ENCODE data around the gene MUC12.

MUC12 gene

DNA sequence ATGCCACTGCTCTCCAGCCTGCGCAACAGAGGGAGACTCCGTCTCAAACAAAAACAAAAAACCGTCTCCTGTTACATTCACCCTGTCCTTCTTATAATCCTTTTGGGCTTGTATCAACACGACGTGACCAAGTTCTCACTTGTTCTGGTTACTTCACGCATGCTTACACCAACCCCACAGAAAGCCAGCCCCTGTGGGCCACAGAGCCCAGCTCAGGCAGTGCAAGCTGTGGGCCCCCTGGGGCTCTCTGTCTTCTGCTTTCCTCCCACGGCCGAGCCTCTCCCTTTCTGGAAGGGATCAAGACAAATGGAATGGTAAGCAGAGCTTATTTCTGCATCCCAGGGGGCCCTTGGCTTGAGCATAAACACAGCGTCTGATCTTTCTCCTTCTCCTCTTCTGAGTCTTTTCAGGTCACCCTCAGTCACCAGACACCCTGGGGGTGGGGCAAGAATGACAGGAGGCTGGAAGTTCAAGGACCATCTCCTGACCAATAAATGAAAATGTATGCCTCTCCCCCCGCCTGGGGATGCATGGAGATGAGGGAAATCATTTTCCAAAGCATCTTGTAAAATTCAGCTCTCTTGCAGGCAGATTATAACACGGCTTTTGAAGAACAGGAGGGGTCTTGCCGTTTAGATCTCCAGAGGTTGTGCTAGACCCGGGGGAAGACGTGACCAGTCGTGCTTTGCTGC lies 96.9 kb downstream of the MUC12 start:
- DNase-seq (ENCODE audit: low read depth in 2 of 2) = no peak

DNA sequence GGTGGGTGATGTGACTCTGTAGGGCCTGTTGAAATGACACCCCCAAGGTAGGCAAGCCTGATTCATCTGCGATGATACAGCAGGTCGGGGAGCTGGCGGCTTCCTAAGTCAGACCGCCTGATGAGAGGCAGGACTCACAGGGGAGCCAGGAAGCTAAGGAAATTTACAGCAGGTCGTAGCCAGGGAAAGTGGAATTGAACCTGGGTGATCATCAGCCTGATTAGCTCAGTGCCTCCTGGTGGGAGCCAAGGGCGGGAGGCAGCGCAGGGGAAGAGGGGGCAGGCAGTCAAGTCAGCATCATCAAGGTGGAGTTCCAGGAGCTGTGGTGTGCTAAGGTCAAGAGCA lies 97.4 kb downstream of the MUC12 start:
- DNase-seq (ENCODE audit: low read depth in 2 of 2) = no peak

DNA sequence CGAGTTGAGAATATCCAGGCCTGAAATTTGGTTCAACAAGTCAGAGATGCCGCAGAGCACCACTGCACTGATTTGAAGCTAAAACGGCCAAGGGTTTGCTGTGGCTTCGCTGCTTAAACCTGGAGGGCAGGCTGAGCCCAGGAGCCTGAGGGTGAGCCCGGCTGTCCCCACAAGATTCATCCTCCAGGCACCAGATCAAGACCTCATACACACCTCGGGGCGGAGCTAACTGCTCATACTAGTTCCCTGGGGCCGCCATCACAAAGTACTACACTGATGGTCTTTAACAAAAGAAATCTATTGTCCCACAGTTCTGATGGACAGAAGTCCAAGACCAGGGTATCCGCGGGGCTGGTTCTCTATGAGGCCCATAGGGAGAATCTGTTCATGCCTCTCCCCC lies 99.0 kb downstream of the MUC12 start:
- DNase-seq (ENCODE audit: low read depth in 2 of 2) = no peak
